ENCODE measurements around the gene MOV10L1.

MOV10L1 gene

DNA sequence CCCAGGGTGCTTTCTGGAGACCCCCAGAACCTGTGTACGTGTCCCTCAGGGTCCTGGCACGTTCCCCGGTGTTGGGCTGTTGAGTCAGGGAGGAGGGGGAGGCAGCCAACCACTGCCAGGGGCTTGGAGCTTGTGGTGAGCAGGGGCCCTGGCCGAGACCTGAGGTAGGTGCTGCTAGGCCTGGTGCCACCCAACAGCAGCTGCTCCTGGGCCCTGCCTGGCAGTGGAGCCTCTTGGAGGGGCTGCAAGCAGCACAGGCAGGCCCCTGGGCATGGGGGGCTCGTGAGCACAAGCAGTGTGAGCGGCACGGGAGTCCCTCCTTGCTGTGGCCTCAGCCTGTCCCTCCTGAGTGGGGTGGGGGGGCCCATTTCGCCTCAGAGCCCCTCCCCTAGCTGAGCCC, 103.8 kb downstream of the MOV10L1 start:
- FAIRE-seq (no peak), DNase-seq (ENCODE audit: insufficient read length, low spot score) (no peak)
- TF ChIP-seq, protein P1, sequence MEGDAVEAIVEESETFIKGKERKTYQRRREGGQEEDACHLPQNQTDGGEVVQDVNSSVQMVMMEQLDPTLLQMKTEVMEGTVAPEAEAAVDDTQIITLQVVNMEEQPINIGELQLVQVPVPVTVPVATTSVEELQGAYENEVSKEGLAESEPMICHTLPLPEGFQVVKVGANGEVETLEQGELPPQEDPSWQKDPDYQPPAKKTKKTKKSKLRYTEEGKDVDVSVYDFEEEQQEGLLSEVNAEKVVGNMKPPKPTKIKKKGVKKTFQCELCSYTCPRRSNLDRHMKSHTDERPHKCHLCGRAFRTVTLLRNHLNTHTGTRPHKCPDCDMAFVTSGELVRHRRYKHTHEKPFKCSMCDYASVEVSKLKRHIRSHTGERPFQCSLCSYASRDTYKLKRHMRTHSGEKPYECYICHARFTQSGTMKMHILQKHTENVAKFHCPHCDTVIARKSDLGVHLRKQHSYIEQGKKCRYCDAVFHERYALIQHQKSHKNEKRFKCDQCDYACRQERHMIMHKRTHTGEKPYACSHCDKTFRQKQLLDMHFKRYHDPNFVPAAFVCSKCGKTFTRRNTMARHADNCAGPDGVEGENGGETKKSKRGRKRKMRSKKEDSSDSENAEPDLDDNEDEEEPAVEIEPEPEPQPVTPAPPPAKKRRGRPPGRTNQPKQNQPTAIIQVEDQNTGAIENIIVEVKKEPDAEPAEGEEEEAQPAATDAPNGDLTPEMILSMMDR (IDR thresholded peaks at IDR 0.05; ENCODE audit: insufficient read depth, missing control alignments): no peak

- TF ChIP-seq, protein P1 (IDR thresholded peaks at IDR 0.05; ENCODE audit: insufficient read depth, missing control alignments): no peak
These were observed 104.4 kb downstream of the MOV10L1 start for GRCh38 chr22:50194037-50194805.

GRCh38 chr22:50196256-50196655, 106.5 kb downstream of the MOV10L1 start:
- FAIRE-seq (no peak), DNase-seq (ENCODE audit: insufficient read length, low spot score) (no peak)
- TF ChIP-seq, protein P1 (IDR thresholded peaks at IDR 0.05; ENCODE audit: insufficient read depth, missing control alignments): no peak

More at GRCh38 chr22:50194037-50194805, 104.4 kb downstream of the MOV10L1 start:
- FAIRE-seq: no peak
- no peak for DNase-seq (ENCODE audit: insufficient read length, low spot score)

DNA sequence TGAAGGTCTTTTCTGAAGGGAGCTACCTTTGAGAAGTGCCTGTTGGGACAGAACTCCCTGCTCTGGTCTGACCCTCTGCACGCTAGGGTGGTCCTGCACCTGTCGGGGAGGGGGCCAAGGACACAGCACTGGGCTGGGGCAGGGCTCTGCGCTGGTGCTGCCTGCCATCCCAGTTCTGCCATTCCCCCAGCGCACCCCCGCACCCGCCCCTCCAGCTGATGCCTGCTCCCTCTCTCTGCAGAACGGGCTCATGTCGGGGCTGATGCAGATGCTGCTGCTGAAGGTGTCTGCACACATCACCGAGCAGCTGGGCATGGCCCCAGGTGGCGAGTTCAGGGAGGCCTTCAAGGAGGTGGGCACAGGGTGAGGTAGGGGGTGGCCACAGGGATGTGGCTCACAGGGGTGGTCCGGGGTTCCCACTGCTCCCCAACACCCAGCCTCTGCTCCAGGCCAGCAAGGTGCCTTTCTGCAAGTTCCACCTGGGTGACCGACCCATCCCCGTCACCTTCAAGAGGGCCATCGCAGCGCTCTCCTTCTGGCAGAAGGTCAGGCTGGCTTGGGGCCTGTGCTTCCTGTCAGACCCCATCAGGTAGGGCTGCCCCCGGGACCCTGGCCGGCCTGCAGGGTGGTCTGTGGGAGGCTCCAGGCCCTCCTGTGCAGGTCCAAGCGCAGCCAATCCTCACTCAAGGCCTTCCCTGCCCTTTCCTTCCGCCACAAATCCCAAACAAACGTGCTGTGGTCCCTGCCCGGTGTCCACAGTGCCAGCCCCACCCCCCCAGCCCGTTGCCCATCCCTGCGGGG, 107.4 kb downstream of the MOV10L1 start:
- no peak for FAIRE-seq
- no peak for DNase-seq (ENCODE audit: insufficient read length, low spot score)
- TF ChIP-seq, protein P1 (IDR thresholded peaks at IDR 0.05; ENCODE audit: insufficient read depth, missing control alignments): no peak

DNA sequence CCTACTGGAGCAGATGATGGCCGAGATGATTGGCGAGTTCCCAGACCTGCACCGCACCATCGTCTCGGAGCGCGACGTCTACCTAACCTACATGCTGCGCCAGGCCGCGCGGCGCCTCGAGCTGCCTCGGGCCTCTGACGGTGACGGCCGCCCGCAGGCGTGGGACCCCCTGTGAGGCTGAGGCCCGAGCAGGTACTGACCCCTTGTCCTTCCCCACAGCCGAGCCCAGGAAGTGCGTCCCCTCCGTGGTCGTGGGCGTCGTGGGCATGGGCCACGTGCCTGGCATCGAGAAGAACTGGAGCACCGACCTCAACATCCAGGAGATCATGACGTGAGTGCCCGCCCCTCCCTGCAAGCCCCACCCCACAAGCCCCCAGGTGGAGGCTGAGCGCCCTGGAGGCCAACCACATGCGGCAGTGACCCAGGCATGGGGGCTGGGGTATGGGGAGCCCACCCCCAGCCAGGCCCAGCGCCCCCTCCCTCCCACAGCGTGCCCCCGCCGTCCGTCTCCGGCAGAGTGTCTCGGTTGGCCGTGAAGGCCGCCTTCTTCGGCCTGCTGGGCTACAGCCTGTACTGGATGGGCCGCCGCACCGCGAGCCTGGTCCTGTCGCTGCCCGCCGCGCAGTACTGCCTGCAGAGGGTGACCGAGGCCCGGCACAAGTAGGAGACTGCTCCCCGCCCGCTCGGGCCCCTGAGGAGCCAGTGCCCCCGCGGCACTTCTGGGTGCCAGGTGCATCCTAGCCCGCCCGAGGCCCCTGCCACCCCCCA, 108.2 kb downstream of the MOV10L1 start:
- DNase-seq (ENCODE audit: insufficient read length, low spot score): no peak
- TF ChIP-seq, protein P1 (IDR thresholded peaks at IDR 0.05; ENCODE audit: insufficient read depth, missing control alignments): no peak
- no peak for FAIRE-seq

GRCh38 chr22:50198624-50199017, 108.8 kb downstream of the MOV10L1 start:
- TF ChIP-seq, protein P1 (IDR thresholded peaks at IDR 0.05; ENCODE audit: insufficient read depth, missing control alignments): no peak
- no peak for FAIRE-seq
- no peak for DNase-seq (ENCODE audit: insufficient read length, low spot score)

Data from D721Med (cell line).